Right lobe of liver (tissue), 4 donors: ENCODE results near the gene MLANA.

Experiments
- CTCF ChIP-seq, 4 donors: fragments of 200-600 bp in 3 of 4; fragments of 450-650 bp in 1 of 4; IDR thresholded peaks; one replicate each; pipeline versions ENCODE4 v1.5.1 to v1.8.0; 2016 to 2022; ENCODE audit warnings: antibody characterized with exemption in 4 of 4, mild to moderate bottlenecking in 2 of 4
- POLR2A ChIP-seq: fragments of 450-650 bp; IDR thresholded peaks from one replicate; pipeline ENCODE4 v1.6.1; 2017; ENCODE audit warnings: antibody characterized with exemption, mild to moderate bottlenecking
- donor health status: DM: no; HTN: no; CAD: no.
- donor health status: DM: no; HTN: no; CAD: no.
- donor health status: DM: no; HTN: yes; CAD: no.

GRCh38 chr9:5890641-5891040, at the start of gene MLANA:
- TF ChIP-seq CTCF (IDR thresholded peaks at IDR 0.05) = no peak
- TF ChIP-seq POLR2A = no peak
